H1 (cell line): ENCODE measurements around the gene DCLK1. TPM values are rescaled to one million over a fixed set of nuclear protein-coding genes. Genes with fewer than 3 reads are reported as not detected.

Experiments
- CTCF ChIA-PET: fragments of 300-600 bp; sonication (Branson Sonifier 250); formaldehyde crosslinking; loops from one replicate; lab custom pipeline; 2021; ENCODE audit not compliant: partially characterized antibody; lab: Charles Lee
- POLR2A ChIA-PET: fragments of 300-600 bp; sonication (Branson Sonifier 250); formaldehyde crosslinking; loops from one replicate; lab custom pipeline; 2021; ENCODE audit warnings: inconsistent platforms; ENCODE audit not compliant: partially characterized antibody; lab: Charles Lee
- DNase-seq, 2 experiments: peaks; one replicate each; pipeline versions ENCODE4 v3.0.0 to v3.0.0-alpha.2; 2010 to 2022; ENCODE audit warnings: low spot score in 2 of 2, low read depth in 1 of 2, mixed read lengths in 1 of 2
- FAIRE-seq: peaks from 2 replicates; lab custom pipeline; 2011; peaks lifted over from hg19 to GRCh38; lab: Jason Lieb, UNC
- H2AFZ ChIP-seq: 2 replicates; pipeline ENCODE4 v1.8.1; 2012; ENCODE audit warnings: low read length, inconsistent platforms
- H2AK5ac ChIP-seq: 2 replicates; pipeline ENCODE4 v1.6.1; 2013; ENCODE audit warnings: low read depth, low read length
- H2BK120ac ChIP-seq: replicated peaks from 2 replicates; pipeline ENCODE3; 2013; ENCODE audit warnings: low read depth, low read length, inconsistent platforms
- H2BK12ac ChIP-seq: 2 replicates; pipeline ENCODE4 v1.6.1; 2013; ENCODE audit warnings: low read depth, low read length
- H2BK15ac ChIP-seq: 2 replicates; pipeline ENCODE4 v1.6.1; 2013; ENCODE audit warnings: low read length
- H2BK20ac ChIP-seq: 2 replicates; pipeline ENCODE4 v1.6.1; 2013; ENCODE audit warnings: low read length
- H2BK5ac ChIP-seq: 2 replicates; pipeline ENCODE4 v1.6.1; 2013; ENCODE audit warnings: low read depth, low read length
- H3K14ac ChIP-seq: 2 replicates; pipeline ENCODE4 v1.6.1; 2013; ENCODE audit warnings: inconsistent platforms; ENCODE audit not compliant: insufficient read length
- H3K18ac ChIP-seq: 2 replicates; pipeline ENCODE4 v1.6.1; 2013; ENCODE audit warnings: low read length; ENCODE audit errors: extremely low read depth
- H3K23ac ChIP-seq: 2 replicates; pipeline ENCODE4 v1.6.1; 2013; ENCODE audit warnings: inconsistent platforms; ENCODE audit not compliant: insufficient read length
- H3K23me2 ChIP-seq: 2 replicates; pipeline ENCODE4 v1.6.1; 2013; ENCODE audit warnings: low read depth, low read length
- H3K27ac ChIP-seq: 2 replicates; pipeline ENCODE4 v1.6.1; 2011; ENCODE audit warnings: low read depth, low read length, inconsistent platforms
- H3K27me3 ChIP-seq, 4 experiments: replicated peaks in 1 of 4; 1 replicate in 1 of 4; 2 replicates in 3 of 4; pipeline versions ENCODE4 v1.6.1 to v1.8.1; 2011 to 2013; ENCODE audit warnings: low read length in 3 of 4, mild to moderate bottlenecking in 3 of 4, inconsistent platforms in 2 of 4, mixed read lengths in 2 of 4, moderate library complexity in 1 of 4; ENCODE audit not compliant: control insufficient read depth in 3 of 4, insufficient read depth in 3 of 4; ENCODE audit errors: extremely low read depth in 1 of 4
- H3K36me3 ChIP-seq, 4 experiments: 2 replicates each; pipeline versions ENCODE4 v1.6.1 to v1.8.1; 2011 to 2013; ENCODE audit warnings: mild to moderate bottlenecking in 4 of 4, low read length in 3 of 4, moderate library complexity in 2 of 4, control low read depth in 1 of 4, inconsistent platforms in 1 of 4; ENCODE audit not compliant: insufficient read depth in 4 of 4, control insufficient read depth in 2 of 4
- H3K4ac ChIP-seq: replicated peaks from 2 replicates; pipeline ENCODE3; 2013; ENCODE audit warnings: low read length, low read depth, mixed read lengths, inconsistent platforms; ENCODE audit not compliant: insufficient read length
- H3K4me1 ChIP-seq, 4 experiments: replicated peaks in 1 of 4; 1 replicate in 1 of 4; 2 replicates in 3 of 4; pipeline versions ENCODE4 v1.6.1 to v1.8.1; 2011 to 2013; ENCODE audit warnings: low read length in 3 of 4, inconsistent platforms in 2 of 4, mixed read lengths in 1 of 4; ENCODE audit not compliant: insufficient read depth in 4 of 4, control insufficient read depth in 3 of 4
- H3K4me2 ChIP-seq, 2 experiments: 2 replicates each; pipeline versions ENCODE4 v1.6.1 to v1.8.1; 2011 to 2013; ENCODE audit warnings: low read depth in 2 of 2, low read length in 2 of 2, control low read depth in 1 of 2, inconsistent platforms in 1 of 2, mild to moderate bottlenecking in 1 of 2; ENCODE audit not compliant: insufficient read depth in 1 of 2
- H3K4me3 ChIP-seq, 4 experiments: fragments of 200-600, 300-600 bp in 1 of 4; sonication (generic), shearing (Covaris generic), sonication (Bioruptor Twin) in 1 of 4; 2 replicates each; pipeline versions ENCODE4 v1.5.1 to v1.8.1; 2011 to 2016; ENCODE audit warnings: low read length in 4 of 4, low read depth in 3 of 4, control low read depth in 2 of 4, inconsistent platforms in 2 of 4, mild to moderate bottlenecking in 2 of 4, mixed read lengths in 1 of 4, moderate library complexity in 1 of 4; ENCODE audit not compliant: insufficient read depth in 2 of 4; ENCODE audit errors: extremely low read depth in 1 of 4
- H3K56ac ChIP-seq: replicated peaks from 2 replicates; pipeline ENCODE3; 2013; ENCODE audit warnings: low read depth, mild to moderate bottlenecking, mixed read lengths, low read length, inconsistent platforms; ENCODE audit not compliant: insufficient read length
- H3K79me1 ChIP-seq: 2 replicates; pipeline ENCODE4 v1.6.1; 2013; ENCODE audit warnings: low read depth, low read length, control low read depth
- H3K79me2 ChIP-seq, 2 experiments: 2 replicates each; pipeline versions ENCODE4 v1.6.1 to v1.8.1; 2012 to 2013; ENCODE audit warnings: low read length in 2 of 2, mild to moderate bottlenecking in 2 of 2, inconsistent platforms in 1 of 2; ENCODE audit not compliant: insufficient read depth in 2 of 2, control insufficient read depth in 1 of 2
- H3K9ac ChIP-seq, 4 experiments: replicated peaks in 1 of 4; 1 replicate in 1 of 4; 2 replicates in 3 of 4; pipeline versions ENCODE4 v1.6.1 to v1.8.1; 2011 to 2013; ENCODE audit warnings: low read depth in 3 of 4, low read length in 3 of 4, control low read depth in 2 of 4, mild to moderate bottlenecking in 2 of 4, moderate library complexity in 2 of 4, inconsistent platforms in 1 of 4; ENCODE audit errors: extremely low read depth in 1 of 4
- H3K9me3 ChIP-seq, 2 experiments: 2 replicates each; pipeline versions ENCODE4 v1.6.1 to v1.8.1; 2012 to 2013; ENCODE audit warnings: mild to moderate bottlenecking in 2 of 2, moderate library complexity in 2 of 2, control low read depth in 1 of 2, inconsistent platforms in 1 of 2, low read depth in 1 of 2, low read length in 1 of 2, mixed read lengths in 1 of 2; ENCODE audit not compliant: insufficient read depth in 2 of 2
- H4K20me1 ChIP-seq, 2 experiments: replicated peaks in 1 of 2; 2 replicates each; pipeline versions ENCODE3 to v1.8.1; 2011 to 2013; ENCODE audit warnings: inconsistent platforms in 2 of 2, low read length in 2 of 2, mild to moderate bottlenecking in 1 of 2; ENCODE audit not compliant: insufficient read depth in 2 of 2, control insufficient read depth in 1 of 2
- H4K5ac ChIP-seq: 2 replicates; pipeline ENCODE4 v1.6.1; 2013; ENCODE audit warnings: low read length, low read depth, mixed read lengths, inconsistent platforms; ENCODE audit not compliant: insufficient read length
- H4K8ac ChIP-seq: 2 replicates; pipeline ENCODE4 v1.8.0; 2013; ENCODE audit warnings: mild to moderate bottlenecking, moderate library complexity, low read length, inconsistent platforms; ENCODE audit not compliant: insufficient read depth; ENCODE audit errors: extremely low read depth
- H4K91ac ChIP-seq: replicated peaks from 2 replicates; pipeline ENCODE3; 2013; ENCODE audit warnings: low read length, mixed read lengths, inconsistent platforms; ENCODE audit not compliant: insufficient read length
- ATF3 ChIP-seq: IDR thresholded peaks from 2 replicates; pipeline ENCODE4 v1.6.1; 2011; ENCODE audit warnings: low read depth, mild to moderate bottlenecking, low read length; ENCODE audit not compliant: insufficient read depth
- CTBP2 ChIP-seq: IDR thresholded peaks from 2 replicates; pipeline ENCODE4 v1.7.0; 2011; ENCODE audit warnings: borderline replicate concordance, mild to moderate bottlenecking, moderate library complexity, mixed read lengths, low read length; ENCODE audit not compliant: insufficient read depth, insufficient read length
- EGR1 ChIP-seq: IDR thresholded peaks from 2 replicates; pipeline ENCODE4 v1.6.1; 2011; ENCODE audit warnings: low read depth, low read length, borderline replicate concordance
- KDM1A ChIP-seq: fragments of 200-600, 300-600 bp; sonication (generic); IDR thresholded peaks from 2 replicates; pipeline ENCODE4 v1.7.1; 2016; ENCODE audit warnings: mild to moderate bottlenecking, low read length, borderline replicate concordance
- MAFK ChIP-seq: IDR thresholded peaks from 2 replicates; pipeline ENCODE4 v1.6.1; 2012; ENCODE audit warnings: low read depth, mild to moderate bottlenecking, improper control_type of control experiment, low read length
- NRF1 ChIP-seq: IDR thresholded peaks from 2 replicates; pipeline ENCODE4 v1.6.1; 2011; ENCODE audit warnings: mild to moderate bottlenecking, low read depth, low read length, improper control_type of control experiment
- RAD21 ChIP-seq, 2 experiments: IDR thresholded peaks in 1 of 2; conservative IDR thresholded peaks in 1 of 2; 2 replicates each; pipeline ENCODE4 v1.6.1; 2011; ENCODE audit warnings: low read depth in 2 of 2, low read length in 2 of 2, improper control_type of control experiment in 1 of 2, inconsistent platforms in 1 of 2, mild to moderate bottlenecking in 1 of 2, moderate library complexity in 1 of 2
- SIN3A ChIP-seq, 2 experiments: IDR thresholded peaks in 1 of 2; conservative IDR thresholded peaks in 1 of 2; 2 replicates each; pipeline ENCODE4 v1.6.1; 2011 to 2012; ENCODE audit warnings: low read length in 2 of 2, improper control_type of control experiment in 1 of 2, low read depth in 1 of 2, mild to moderate bottlenecking in 1 of 2
- TCF12 ChIP-seq: IDR thresholded peaks from 2 replicates; pipeline ENCODE4 v1.6.1; 2011; ENCODE audit warnings: low read depth, mild to moderate bottlenecking, low read length
- WGBS, 2 experiments: shearing (Covaris generic) in 1 of 2; methylation state at CpG; one replicate each; pipeline versions ENCODE4 v1.1.6 to v1.1.7; 2013 to 2015; ENCODE audit warnings: low lambda C conversion rate in 2 of 2, mixed read lengths in 2 of 2, inconsistent platforms in 1 of 2, low coverage in 1 of 2, missing lambda C conversion rate in 1 of 2; ENCODE audit not compliant: insufficient replicate concordance in 2 of 2, insufficient coverage in 1 of 2, insufficient read length in 1 of 2; ENCODE audit errors: extremely low coverage in 1 of 2, missing lambda C conversion rate in 1 of 2; 5-methylcytosine and 5-hydroxymethylcytosine counted together
- polyA plus RNA-seq, 7 experiments: library from polyadenylated mRNA; depleted of rRNA in 3 of 7; stranded (reverse) in 5 of 7; unstranded in 2 of 7; fragments of >200 nt in 5 of 7; fragments of 200-250 nt in 2 of 7; gene quantifications; 1 replicate in 5 of 7; 2 replicates in 1 of 7; 4 replicates in 1 of 7; pipeline versions ENCODE4 v1.2.1 to v1.2.3, GENCODE V29; 2011 to 2013; ENCODE audit warnings: missing spikeins in 2 of 7, mixed read lengths in 2 of 7
- total RNA-seq: library from RNA; stranded (reverse); fragmentation: NEBNext Ultra II Directional; extraction: Animal tissue kit (Norgen Biotek cat#: 25700); gene quantifications from 2 replicates; pipeline ENCODE4 v1.2.1, GENCODE V29; 2021

DCLK1 gene
- total and polyA plus RNA-seq, 2 of the 8 experiments (the other 6 are each of a cell fraction or from before 2014, with no cell fraction given) = 22.8 to 41.0 TPM

- Histone ChIP-seq H2BK12ac (no peak overlapping the region), H3K79me2 (no peaks in the 10 kb centered on the region), H2AK5ac (no peak overlapping the region), H3K4me1 (no peaks in the 10 kb centered on the region), H3K27me3 (no peaks in the 10 kb centered on the region), H3K79me1 (no peaks in the 10 kb centered on the region), H2BK20ac (no peak overlapping the region), H3K9ac (no peak overlapping the region), H3K36me3 (no peaks in the 10 kb centered on the region; a peak in 2 of 8 replicates), H3K9me3 (peaks cover 10 to 13% of the 10 kb centered on the region in 2 experiments), H2BK15ac (no peak overlapping the region), H3K18ac (no peak overlapping the region), H3K4ac (no peak overlapping the region), H2BK5ac (no peak overlapping the region), H3K14ac (no peak overlapping the region), H3K27ac (no peak overlapping the region), H4K20me1 (no peaks in the 10 kb centered on the region), H4K5ac (no peak overlapping the region), H4K8ac (no peak overlapping the region), H2BK120ac (no peak overlapping the region), H3K56ac (no peak overlapping the region), H2AFZ (no peak overlapping the region), H3K4me3 (no peak overlapping the region), H3K23me2 (peaks cover 3% of the 10 kb centered on the region; the same call in 1 of the 2 replicates), H4K91ac (no peak overlapping the region), H3K23ac (no peak overlapping the region), H3K4me2 (no peak overlapping the region)
- WGBS, 2 experiments = 91% methylated on average over 3 of the region's 3 CpGs; no CpG with 5 or more reads in 1 of the 2 experiments
- no peak for FAIRE-seq
- ChIA-PET CTCF (no interaction called here), POLR2A (no interaction called here)
- DNase-seq = no peak
- no peak for TF ChIP-seq CTBP2
- TF ChIP-seq KDM1A = no peak
- TF ChIP-seq SIN3A (conservative IDR thresholded peaks at IDR 0.05 in 1 of 2, IDR thresholded peaks at IDR 0.05 in 1 of 2; ENCODE audit: low read depth in 1 of 2, low read length in 2 of 2) = no peak
- TF ChIP-seq NRF1 = no peak
- no peak for TF ChIP-seq TCF12
- TF ChIP-seq EGR1 = no peak
- TF ChIP-seq MAFK = no peak
- no peak for TF ChIP-seq RAD21 (IDR thresholded peaks at IDR 0.05 in 1 of 2, conservative IDR thresholded peaks at IDR 0.05 in 1 of 2; ENCODE audit: low read depth in 2 of 2, low read length in 2 of 2)
- no peak for TF ChIP-seq ATF3
Measured at GRCh38 chr13:35936246-35936978, 194.8 kb downstream of the DCLK1 start.
